HCT116 (cell line): ENCODE results near the gene RCE1. TPM values are rescaled to one million over a fixed set of nuclear protein-coding genes. Genes with fewer than 3 reads are reported as not detected.
A peak's percentile ranks its signal among the peaks of the same experiment; 100 is the strongest.

Experiments used
- ATAC-seq: fragments of 200-7000 bp; cut with Tn5 transposase; 2 replicates; pipeline ENCODE4 v1.9.1; 2020; ENCODE audit warnings: mild to moderate bottlenecking, moderate library complexity
- BruUV-seq: library from RNA; stranded (reverse); fragments of 400-500 nt; replicated peaks from 2 replicates; lab custom pipeline; 2021; lab: Mats Ljungman, UMichigan
- CTCF ChIA-PET: fragments of 300-600 bp; sonication (Branson Sonifier 250); formaldehyde crosslinking; loops from one replicate; lab custom pipeline; 2021; ENCODE audit warnings: antibody characterized with exemption; lab: Charles Lee
- POLR2A ChIA-PET: fragments of 300-600, 350-600 bp; sonication (Branson Sonifier 250); formaldehyde crosslinking; loops from one replicate; lab custom pipeline; 2021; ENCODE audit warnings: antibody characterized with exemption; lab: Charles Lee
- RAD21 ChIA-PET, 2 experiments: fragments of 300-600 bp; sonication (Branson Sonifier 250); formaldehyde crosslinking; loops; one replicate each; lab custom pipeline; 2023; ENCODE audit warnings: low total read pairs in 2 of 2; ENCODE audit not compliant: uncharacterized antibody in 2 of 2, unreplicated experiment in 2 of 2, low non-redundant PET in 1 of 2; lab: Charles Lee
- DNase-seq: peaks from one replicate; pipeline ENCODE4 v3.0.0-alpha.2; 2010; ENCODE audit warnings: low read depth, low spot score
- H2AFZ ChIP-seq: fragments of 200-600 bp; shearing (Covaris generic), sonication (generic); 2 replicates; pipeline ENCODE4 v1.6.1; 2017; ENCODE audit warnings: low read depth, mixed run types, mixed read lengths, antibody characterized with exemption, low read length; ENCODE audit not compliant: poor library complexity, severe bottlenecking
- H3K27ac ChIP-seq: 2 replicates; pipeline ENCODE4 v1.5.1; 2012; ENCODE audit warnings: low read depth, low read length
- H3K27me3 ChIP-seq: fragments of 200-600 bp; sonication (generic); 2 replicates; pipeline ENCODE4 v1.6.1; 2016; ENCODE audit warnings: mixed run types, low read length, mixed read lengths; ENCODE audit not compliant: insufficient read depth
- H3K36me3 ChIP-seq, 2 experiments: fragments of 200-500 bp in 1 of 2; fragments of 200-600 bp in 1 of 2; sonication (Bioruptor generic) in 1 of 2; sonication (generic) in 1 of 2; 2 replicates each; pipeline versions ENCODE4 v1.5.1 to v1.6.1; 2014 to 2016; ENCODE audit warnings: low read length in 2 of 2, inconsistent platforms in 1 of 2, mixed read lengths in 1 of 2, mixed run types in 1 of 2; ENCODE audit not compliant: insufficient read depth in 2 of 2, control insufficient read depth in 1 of 2
- H3K4me1 ChIP-seq, 2 experiments: fragments of 200-600 bp in 1 of 2; sonication (generic) in 1 of 2; 2 replicates each; pipeline versions ENCODE4 v1.5.1 to v1.6.1; 2012 to 2017; ENCODE audit warnings: low read length in 2 of 2, inconsistent platforms in 1 of 2, mild to moderate bottlenecking in 1 of 2, mixed read lengths in 1 of 2, mixed run types in 1 of 2, moderate library complexity in 1 of 2; ENCODE audit not compliant: insufficient read depth in 2 of 2, control insufficient read depth in 1 of 2
- H3K4me2 ChIP-seq: fragments of 200-600 bp; sonication (generic); 2 replicates; pipeline ENCODE4 v1.6.1; 2017; ENCODE audit warnings: mixed run types, low read length, mixed read lengths
- H3K4me3 ChIP-seq, 2 experiments: fragments of 200-600 bp in 1 of 2; sonication (generic) in 1 of 2; replicated peaks in 1 of 2; 2 replicates each; pipeline ENCODE4 v1.5.1; 2011 to 2016; ENCODE audit warnings: low read length in 2 of 2, control low read depth in 1 of 2, low read depth in 1 of 2, mild to moderate bottlenecking in 1 of 2, mixed read lengths in 1 of 2, mixed run types in 1 of 2
- H3K79me2 ChIP-seq: fragments of 200-600 bp; sonication (generic); 2 replicates; pipeline ENCODE4 v1.6.1; 2017; ENCODE audit warnings: mild to moderate bottlenecking, mixed run types, low read length, moderate library complexity, mixed read lengths; ENCODE audit not compliant: insufficient read depth
- H3K9ac ChIP-seq: fragments of 200-600 bp; sonication (generic); 2 replicates; pipeline ENCODE4 v1.6.1; 2016; ENCODE audit warnings: low read length, mixed read lengths
- H3K9me2 ChIP-seq: fragments of 200-600 bp; sonication (generic), shearing (Covaris generic); 2 replicates; pipeline ENCODE4 v1.6.1; 2017; ENCODE audit warnings: mixed run types, mild to moderate bottlenecking, moderate library complexity; ENCODE audit not compliant: insufficient read depth
- H3K9me3 ChIP-seq, 2 experiments: fragments of 200-500 bp in 1 of 2; fragments of 200-600 bp in 1 of 2; sonication (Bioruptor generic) in 1 of 2; sonication (generic) in 1 of 2; 2 replicates each; pipeline ENCODE4 v1.6.1; 2014 to 2017; ENCODE audit warnings: low read length in 2 of 2, mixed read lengths in 2 of 2, inconsistent platforms in 1 of 2, low read depth in 1 of 2, mild to moderate bottlenecking in 1 of 2, mixed run types in 1 of 2, moderate library complexity in 1 of 2; ENCODE audit not compliant: control insufficient read depth in 1 of 2, insufficient read depth in 1 of 2
- H4K20me1 ChIP-seq: fragments of 200-600 bp; sonication (generic), shearing (Covaris generic); 2 replicates; pipeline ENCODE4 v1.6.1; 2017; ENCODE audit warnings: mixed run types, mild to moderate bottlenecking, moderate library complexity; ENCODE audit not compliant: insufficient read depth
- ATF3 ChIP-seq: IDR thresholded peaks from 2 replicates; pipeline ENCODE4 v1.6.1; 2012
- CBX3 ChIP-seq: IDR thresholded peaks from 2 replicates; pipeline ENCODE4 v1.6.1; 2012; ENCODE audit warnings: low read depth
- CEBPB ChIP-seq: IDR thresholded peaks from 2 replicates; pipeline ENCODE4 v1.6.1; 2012; ENCODE audit warnings: low read depth
- EGR1 ChIP-seq: IDR thresholded peaks from 2 replicates; pipeline ENCODE4 v1.6.1; 2012; ENCODE audit warnings: low read depth
- ELF1 ChIP-seq: IDR thresholded peaks from 2 replicates; pipeline ENCODE4 v1.6.1; 2012; ENCODE audit warnings: low read depth, borderline replicate concordance
- EZH2 ChIP-seq: fragments of 200-600 bp; sonication (generic); IDR thresholded peaks from 2 replicates; pipeline ENCODE4 v1.6.1; 2017; ENCODE audit warnings: antibody characterized with exemption, mixed run types
- EZH2phosphoT487 ChIP-seq: fragments of 200-600 bp; IDR thresholded peaks from 2 replicates; pipeline ENCODE4 v1.6.1; 2018; ENCODE audit warnings: antibody characterized with exemption, borderline replicate concordance
- FOSL1 ChIP-seq: IDR thresholded peaks from 2 replicates; pipeline ENCODE4 v1.6.1; 2012; ENCODE audit warnings: low read depth
- POLR2A ChIP-seq: IDR thresholded peaks from 2 replicates; pipeline ENCODE4 v1.7.0; 2011; ENCODE audit warnings: borderline replicate concordance; ENCODE audit not compliant: insufficient read depth, insufficient read length; ENCODE audit errors: extremely low read depth
- POLR2AphosphoS5 ChIP-seq: IDR thresholded peaks from 2 replicates; pipeline ENCODE4 v1.6.1; 2011; ENCODE audit warnings: mild to moderate bottlenecking, low read depth, low read length, moderate library complexity
- RAD21 ChIP-seq: IDR thresholded peaks from 2 replicates; pipeline ENCODE4 v1.6.1; 2012; ENCODE audit warnings: low read depth, mild to moderate bottlenecking
- REST ChIP-seq: IDR thresholded peaks from 2 replicates; pipeline ENCODE4 v1.6.1; 2012; ENCODE audit warnings: low read depth
- SP1 ChIP-seq: IDR thresholded peaks from 2 replicates; pipeline ENCODE4 v1.6.1; 2012; ENCODE audit warnings: low read depth
- SRF ChIP-seq: IDR thresholded peaks from 2 replicates; pipeline ENCODE4 v1.6.1; 2012; ENCODE audit warnings: low read depth
- TCF7L2 ChIP-seq: IDR thresholded peaks from 2 replicates; pipeline ENCODE4 v1.7.0; 2011; ENCODE audit warnings: borderline replicate concordance, inconsistent platforms; ENCODE audit not compliant: insufficient read depth, insufficient read length; ENCODE audit errors: extremely low read depth
- YY1 ChIP-seq: IDR thresholded peaks from 2 replicates; pipeline ENCODE4 v1.6.1; 2011; ENCODE audit warnings: low read length, low read depth, moderate library complexity, mild to moderate bottlenecking; ENCODE audit not compliant: insufficient replicate concordance; ENCODE audit errors: extremely low read depth
- ZNF274 ChIP-seq: fragments of 200-500 bp; sonication (Bioruptor generic); IDR thresholded peaks from 2 replicates; pipeline ENCODE4 v1.6.1; 2014; ENCODE audit warnings: mild to moderate bottlenecking, low read depth, low read length, inconsistent platforms
- intact Hi-C: fragments of 100-400 bp; cut with micrococcal nuclease; formaldehyde crosslinking; loops from 2 replicates; pipeline ENCODE4 v1.10.0; 2022
- total RNA-seq: library from RNA; stranded (reverse); gene quantifications from one replicate; pipeline ENCODE4 v1.2.1, GENCODE V29; 2021; ENCODE audit not compliant: unreplicated experiment
- TF ChIP-seq, protein P1 (sequence below): IDR thresholded peaks from 2 replicates; pipeline ENCODE4 v1.6.1; 2011; ENCODE audit warnings: mild to moderate bottlenecking, low read length, moderate library complexity; ENCODE audit not compliant: insufficient replicate concordance; ENCODE audit errors: extremely low read depth

RCE1 gene
- total RNA-seq, 1 experiment from 2014 or later, result 35.3 TPM

DNA sequence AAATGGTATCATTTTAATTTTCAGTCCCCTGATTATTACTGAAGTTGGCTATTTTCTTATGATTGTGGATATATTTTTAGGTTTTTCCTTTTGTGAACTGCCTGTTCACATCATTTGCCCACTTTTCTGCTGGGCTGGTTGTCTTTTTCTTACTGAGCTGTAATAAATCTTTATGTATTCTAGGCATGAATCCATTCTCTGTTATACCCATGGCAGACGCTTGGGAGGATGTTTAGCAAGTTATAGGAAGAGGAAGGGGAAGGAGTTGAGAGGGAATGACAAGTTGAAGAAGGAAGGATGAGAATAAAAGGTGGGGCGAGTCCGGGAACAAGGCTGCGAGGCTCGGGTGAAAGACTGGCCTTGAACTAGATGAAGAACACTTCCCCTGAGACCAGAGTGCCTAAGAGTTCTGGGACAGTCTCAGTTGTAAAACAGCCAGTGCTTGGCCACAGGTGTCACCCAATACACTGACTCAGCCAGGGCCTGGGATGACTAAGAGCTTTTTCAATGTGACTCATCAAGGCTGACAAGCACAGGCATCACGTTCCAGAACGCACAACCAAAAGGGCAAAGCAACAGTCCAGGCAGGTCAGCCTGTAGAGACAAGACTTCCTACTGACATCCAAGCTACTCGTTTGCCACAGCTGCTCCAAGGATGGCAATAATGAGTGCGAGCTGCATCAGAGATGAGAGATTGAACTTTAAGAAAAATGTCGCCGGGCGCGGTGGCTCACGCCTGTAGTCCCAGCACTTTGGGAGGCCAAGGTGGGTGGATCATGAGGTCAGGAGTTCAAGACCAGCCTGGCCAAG, 48.8 kb downstream of the RCE1 start:
- peak; percentile 97 for ATAC-seq
- intact Hi-C loops, result loop anchor here (5.0 kb wide), 1 partner anchor 80 kb away; no protein-coding TSS in a partner anchor
- H3K36me3 ChIP-seq, result no peaks in the 10 kb centered on the region
- POLR2A ChIA-PET, result interaction anchor here (1.0 to 1.8 kb wide), 3 partner anchors 9 to 65 kb away, joined by 3 to 7 read pairs (median 4); no protein-coding TSS in a partner anchor
- no peaks in the 10 kb centered on the region for H3K27me3 ChIP-seq
- BruUV-seq, result TSS peak; percentile 69
- no peaks in the 10 kb centered on the region for H4K20me1 ChIP-seq
- RAD21 ChIA-PET, result no interaction called here
- peaks cover 39 to 62% of the 10 kb centered on the region in 2 experiments for H3K4me1 ChIP-seq
- peak overlapping the region in 1 of 2 experiments; percentile 32; a peak in 2 of 4 replicates for H3K4me3 ChIP-seq
- H3K79me2 ChIP-seq, result no peaks in the 10 kb centered on the region
- no peaks in the 10 kb centered on the region for H3K9me3 ChIP-seq
- peak; percentile 96 for DNase-seq
- H3K27ac ChIP-seq, result peak overlapping the region; percentile 64
- peak overlapping the region; percentile 47 for H3K9ac ChIP-seq
- CTCF ChIA-PET, result interaction anchor here (1.1 to 1.5 kb wide), 2 partner anchors 10 to 164 kb away, joined by 3 to 17 read pairs; no protein-coding TSS in a partner anchor
- no peak overlapping the region for H2AFZ ChIP-seq
- H3K4me2 ChIP-seq, result peak overlapping the region; percentile 67
- no peaks in the 10 kb centered on the region for H3K9me2 ChIP-seq
- no peak for TF ChIP-seq SP1
- no peak for TF ChIP-seq CEBPB
- TF ChIP-seq YY1, result peak; percentile 63
- TF ChIP-seq RAD21, result no peak
- TF ChIP-seq FOSL1, result no peak
- peak; percentile 23 for TF ChIP-seq TCF7L2
- TF ChIP-seq SRF, result no peak
- TF ChIP-seq EZH2, result no peak
- TF ChIP-seq, protein P1, sequence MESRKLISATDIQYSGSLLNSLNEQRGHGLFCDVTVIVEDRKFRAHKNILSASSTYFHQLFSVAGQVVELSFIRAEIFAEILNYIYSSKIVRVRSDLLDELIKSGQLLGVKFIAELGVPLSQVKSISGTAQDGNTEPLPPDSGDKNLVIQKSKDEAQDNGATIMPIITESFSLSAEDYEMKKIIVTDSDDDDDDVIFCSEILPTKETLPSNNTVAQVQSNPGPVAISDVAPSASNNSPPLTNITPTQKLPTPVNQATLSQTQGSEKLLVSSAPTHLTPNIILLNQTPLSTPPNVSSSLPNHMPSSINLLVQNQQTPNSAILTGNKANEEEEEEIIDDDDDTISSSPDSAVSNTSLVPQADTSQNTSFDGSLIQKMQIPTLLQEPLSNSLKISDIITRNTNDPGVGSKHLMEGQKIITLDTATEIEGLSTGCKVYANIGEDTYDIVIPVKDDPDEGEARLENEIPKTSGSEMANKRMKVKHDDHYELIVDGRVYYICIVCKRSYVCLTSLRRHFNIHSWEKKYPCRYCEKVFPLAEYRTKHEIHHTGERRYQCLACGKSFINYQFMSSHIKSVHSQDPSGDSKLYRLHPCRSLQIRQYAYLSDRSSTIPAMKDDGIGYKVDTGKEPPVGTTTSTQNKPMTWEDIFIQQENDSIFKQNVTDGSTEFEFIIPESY, result peak; percentile 64
- no peak for TF ChIP-seq EGR1
- TF ChIP-seq ATF3, result no peak
- no peak for TF ChIP-seq ELF1
- TF ChIP-seq EZH2phosphoT487, result no peak
- TF ChIP-seq ZNF274, result no peak
- no peak for TF ChIP-seq POLR2A
- TF ChIP-seq CBX3, result no peak
- no peak for TF ChIP-seq REST
- TF ChIP-seq POLR2AphosphoS5, result peak; percentile 81
